ENCODE results near the gene DSTYK.
"Not testable (repeated sequence)": the region's sequence is repeated elsewhere in the genome, so short reads cannot be mapped to it uniquely, and the experiment has no call there.

The DSTYK gene

DNA sequence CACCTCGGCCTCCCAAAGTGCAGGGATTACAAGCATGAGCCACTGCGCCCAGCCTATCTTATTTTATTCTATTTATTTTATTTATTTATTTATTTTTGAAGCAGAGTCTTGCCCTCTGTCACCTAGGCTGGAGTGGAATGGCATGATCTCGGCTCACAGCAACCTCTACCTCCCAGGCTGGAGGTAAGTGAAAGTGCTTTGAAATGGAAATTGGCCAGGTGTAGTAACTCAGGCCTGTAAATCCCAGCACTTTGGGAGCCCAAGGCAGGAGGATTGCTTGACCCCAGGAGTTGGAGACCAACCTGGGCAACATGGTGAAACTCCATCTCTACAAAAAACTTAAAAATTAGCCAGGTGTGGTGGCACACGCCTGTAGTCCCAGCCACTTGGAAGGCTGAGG lies 5.1 kb upstream of the DSTYK start:
- no peak for DNase-seq (ENCODE audit: low read depth in 3 of 3)

- no peak for DNase-seq (ENCODE audit: low read depth in 3 of 3)
Observed at GRCh38 chr1:205214756-205215155, 3.3 kb upstream of the DSTYK start.

- no peak for DNase-seq (ENCODE audit: low read depth in 3 of 3)
Observed at GRCh38 chr1:205211839-205212536, 486 bp upstream of the DSTYK start.

DNA sequence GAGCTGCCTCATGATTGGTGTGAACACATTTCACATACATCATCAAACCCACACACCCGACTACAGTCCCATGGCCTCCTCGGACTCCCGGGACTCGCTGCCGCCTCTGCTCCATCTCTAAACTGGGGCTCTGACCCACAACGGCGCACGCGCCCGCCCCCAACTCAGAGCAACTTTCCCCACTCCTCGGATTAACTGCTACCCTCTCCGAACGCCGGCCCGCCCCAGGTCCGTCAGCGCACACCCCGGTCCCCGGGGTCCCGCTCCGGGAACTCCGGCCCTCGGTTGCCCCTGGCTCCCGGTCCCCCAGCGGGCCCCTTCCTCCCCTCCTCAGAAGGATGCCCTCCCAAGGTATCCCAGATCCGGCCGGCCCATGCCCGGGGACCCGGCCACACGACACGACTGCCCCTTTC lies 740 bp downstream of the DSTYK start:
- DNase-seq (ENCODE audit: low read depth in 3 of 3) = peak in 1 of 3 experiments; percentile 13

DNA sequence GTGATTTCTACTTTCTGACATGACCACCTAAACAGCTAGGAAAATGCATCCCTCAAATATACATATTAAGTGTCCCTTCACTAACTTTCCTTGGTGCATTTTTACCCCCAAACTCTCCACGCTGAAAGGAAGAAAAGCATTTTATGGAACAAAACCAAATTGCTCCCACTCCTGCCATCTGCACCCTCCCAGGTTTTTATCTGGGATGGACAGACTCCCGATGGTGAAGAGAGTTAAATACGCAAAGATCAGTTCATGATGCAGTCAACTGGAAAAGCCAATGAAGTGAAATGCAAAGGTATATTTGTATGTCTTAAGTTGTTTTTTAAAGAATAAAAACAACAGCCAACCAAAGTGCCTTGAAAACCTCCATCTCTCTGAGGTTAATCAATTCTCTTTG lies 2.7 kb downstream of the DSTYK start:
- DNase-seq (ENCODE audit: low read depth in 3 of 3) = no peak

GRCh38 chr1:205205055-205205454 lies 6.4 kb downstream of the DSTYK start:
- no peak for DNase-seq (ENCODE audit: low read depth in 3 of 3)

GRCh38 chr1:205204552-205204951 lies 7.0 kb downstream of the DSTYK start:
- no peak for DNase-seq (ENCODE audit: low read depth in 3 of 3)

- no peak for DNase-seq (ENCODE audit: low read depth in 3 of 3)
Observed at GRCh38 chr1:205199931-205200299, 11.6 kb downstream of the DSTYK start.

- DNase-seq (ENCODE audit: low read depth in 3 of 3) = peak in 1 of 3 experiments; percentile 10
Observed at GRCh38 chr1:205199090-205199930, 12.2 kb downstream of the DSTYK start.

- DNase-seq (ENCODE audit: low read depth in 3 of 3) = no peak
Observed at GRCh38 chr1:205192287-205192686, 19.2 kb downstream of the DSTYK start.

DNA sequence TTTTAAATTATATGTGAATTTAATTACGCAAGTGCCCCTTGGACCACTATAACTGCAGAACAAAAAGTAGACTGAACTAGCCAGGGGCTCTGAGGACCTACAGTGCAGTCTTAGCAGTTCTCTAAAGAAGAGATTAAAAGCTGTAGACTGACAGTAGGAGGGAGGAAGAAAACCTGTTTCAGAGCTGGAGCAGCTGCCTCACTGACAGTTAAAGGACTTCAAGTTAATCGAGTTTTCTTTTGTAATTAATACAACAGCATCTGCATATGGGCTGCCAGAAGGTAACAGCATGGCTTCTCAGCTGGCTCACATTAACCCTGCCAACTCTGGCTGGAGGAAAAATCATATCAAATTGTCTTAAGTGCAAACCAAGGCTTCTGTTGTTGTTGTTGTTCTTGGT lies 19.9 kb downstream of the DSTYK start:
- no peak for DNase-seq (ENCODE audit: low read depth in 3 of 3)

DNA sequence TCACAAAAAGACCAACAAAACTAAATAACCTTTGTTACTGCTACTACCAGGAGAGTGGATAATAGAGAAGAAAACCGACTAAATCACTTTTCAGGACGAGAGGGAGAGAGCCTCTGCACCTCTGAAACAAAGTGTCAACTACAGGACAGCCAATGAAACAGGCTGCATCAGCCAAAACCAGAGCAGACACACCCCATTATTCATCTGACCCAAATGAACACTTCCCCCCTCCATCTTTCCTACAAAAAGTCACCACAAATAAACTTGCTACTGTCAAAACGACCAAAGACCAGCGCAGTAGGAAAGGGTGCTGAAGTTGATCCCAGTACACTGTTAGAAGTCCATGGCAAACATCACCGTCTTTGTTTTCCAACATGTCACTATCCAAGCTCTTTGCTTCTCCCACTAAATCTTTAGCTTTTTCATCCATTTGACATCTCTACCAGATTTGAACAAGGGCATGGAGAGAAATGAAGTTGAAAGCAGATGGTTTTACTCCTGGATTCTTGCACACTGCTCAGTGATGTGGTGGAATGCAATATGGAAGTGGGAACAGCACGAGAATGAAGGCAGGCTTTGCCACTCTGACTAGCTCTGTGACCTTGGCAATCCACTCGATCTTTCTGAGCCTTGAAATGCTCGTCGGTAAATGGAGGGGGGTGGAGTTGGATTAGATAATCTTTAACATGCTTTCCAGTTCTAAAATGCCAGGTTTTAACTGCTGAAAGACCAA lies 20.5 kb downstream of the DSTYK start:
- DNase-seq (ENCODE audit: low read depth in 3 of 3) = no peak

DNA sequence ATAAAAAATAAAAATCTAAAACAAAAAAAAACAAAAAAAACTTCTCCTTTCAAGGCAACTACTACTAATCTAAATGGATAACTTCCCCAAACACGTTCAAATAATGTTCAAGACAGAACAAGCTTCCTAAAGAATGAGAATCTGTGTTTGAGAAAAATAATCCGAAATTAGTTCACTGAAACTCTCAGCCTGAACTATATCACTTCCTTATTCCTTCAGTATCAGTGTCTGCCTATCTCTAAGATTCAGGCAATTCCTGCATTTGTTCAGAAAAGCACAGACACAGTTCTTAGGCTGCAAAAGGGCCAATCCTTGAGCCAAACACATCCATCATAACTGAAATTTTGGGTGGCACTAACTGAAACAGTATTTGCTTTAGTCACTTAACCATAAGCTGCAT lies 22.4 kb downstream of the DSTYK start:
- no peak for DNase-seq (ENCODE audit: low read depth in 3 of 3)

GRCh38 chr1:205188596-205188995 lies 22.9 kb downstream of the DSTYK start:
- DNase-seq (ENCODE audit: low read depth in 3 of 3) = no peak

- DNase-seq (ENCODE audit: low read depth in 3 of 3) = no peak
Observed at GRCh38 chr1:205188098-205188497, 23.4 kb downstream of the DSTYK start.

GRCh38 chr1:205187420-205187819 lies 24.1 kb downstream of the DSTYK start:
- no peak for DNase-seq (ENCODE audit: low read depth in 3 of 3)

GRCh38 chr1:205186191-205186590 lies 25.3 kb downstream of the DSTYK start:
- DNase-seq (ENCODE audit: low read depth in 3 of 3) = no peak

- DNase-seq (ENCODE audit: low read depth in 3 of 3) = no peak
Observed at GRCh38 chr1:205183676-205184335, 27.7 kb downstream of the DSTYK start.

DNA sequence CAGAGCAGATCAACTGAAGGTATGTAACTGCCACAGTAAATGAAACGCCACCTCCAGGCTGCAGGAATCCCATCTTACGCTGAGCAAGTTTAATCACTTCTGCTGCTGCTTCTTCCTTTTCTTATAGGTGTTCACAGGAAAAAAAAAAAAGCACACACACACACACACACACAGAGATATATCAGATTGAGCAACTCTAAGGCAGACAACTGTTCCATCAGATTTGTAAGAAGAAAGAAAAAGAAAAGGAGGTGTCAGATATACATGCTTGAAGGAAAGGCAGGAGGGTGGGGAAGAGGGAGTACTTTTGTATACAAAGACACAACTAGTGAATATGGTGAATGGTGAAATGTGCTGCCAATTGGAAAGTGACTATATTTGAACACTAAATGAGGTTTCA lies 28.6 kb downstream of the DSTYK start:
- no peak for DNase-seq (ENCODE audit: low read depth in 3 of 3)

DNA sequence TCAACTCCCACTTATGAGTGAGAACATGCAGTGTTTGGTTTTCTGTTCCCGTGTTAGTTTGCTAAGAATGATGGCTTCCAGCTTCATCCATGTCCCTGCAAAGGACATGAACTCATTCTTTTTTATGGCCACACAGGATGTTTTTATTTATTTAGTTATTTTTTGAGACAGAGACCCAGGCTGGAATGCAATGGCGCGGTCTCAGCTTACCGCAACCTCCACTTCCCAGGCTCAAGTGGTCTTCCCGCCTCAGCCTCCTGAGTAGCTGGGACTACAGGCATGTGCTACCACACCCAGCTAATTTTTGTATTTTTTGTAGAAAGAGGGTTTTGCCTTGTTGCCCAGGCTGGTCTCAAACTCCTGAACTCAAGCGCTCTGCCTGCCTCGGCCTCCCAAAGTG lies 31.2 kb downstream of the DSTYK start:
- DNase-seq (ENCODE audit: low read depth in 3 of 3) = not testable (repeated sequence)

DNA sequence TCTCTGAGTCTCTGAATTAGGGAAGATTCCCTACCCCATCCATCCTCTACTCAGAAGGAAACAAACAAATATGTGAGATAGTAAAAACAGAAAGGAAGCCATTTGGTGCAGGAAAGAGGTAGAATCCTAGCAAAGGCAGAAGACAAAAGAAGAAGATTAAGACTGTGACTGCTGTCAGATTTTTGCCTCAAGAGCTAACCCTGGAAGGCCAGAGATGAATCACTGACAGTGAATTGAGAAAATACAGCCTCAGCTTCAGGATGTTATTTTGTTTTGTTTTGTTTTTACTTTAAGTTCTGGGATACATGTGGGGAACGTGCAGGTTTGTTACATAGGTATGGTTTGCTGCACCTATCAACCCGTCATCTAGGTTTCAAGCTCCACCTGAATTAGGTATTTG lies 31.7 kb downstream of the DSTYK start:
- DNase-seq (ENCODE audit: low read depth in 3 of 3) = no peak

- no peak for DNase-seq (ENCODE audit: low read depth in 3 of 3)
Observed at GRCh38 chr1:205172729-205173366, 38.7 kb downstream of the DSTYK start.

All from stimulated activated CD4-positive, alpha-beta T cell treated with anti-CD3 and anti-CD28 coated beads, TNF-alpha, amount 100 ng/mL, for 4 hours (primary cell).